ENCODE data around the gene BRINP1.

BRINP1 gene

DNA sequence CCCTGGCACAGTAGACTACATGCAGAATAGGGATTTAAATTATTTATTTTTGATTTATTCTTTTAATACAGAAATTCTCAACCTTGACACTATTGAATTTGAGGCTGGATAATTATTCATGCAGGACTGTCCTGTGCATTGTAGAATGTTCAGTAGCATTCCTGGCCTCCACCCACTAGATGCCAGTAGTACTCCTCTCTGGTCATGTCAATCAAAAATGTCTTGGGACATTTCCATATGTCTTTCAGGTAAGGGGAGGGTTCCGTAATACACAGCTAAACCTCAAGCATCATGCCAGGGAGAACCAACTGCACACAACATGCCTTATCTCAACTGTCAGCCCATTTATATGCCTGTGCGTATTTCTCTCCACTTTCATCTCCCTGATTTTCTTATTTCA lies 231.8 kb downstream of the BRINP1 start:
- no peak for FAIRE-seq
- no peak for DNase-seq (ENCODE audit: low spot score)

DNA sequence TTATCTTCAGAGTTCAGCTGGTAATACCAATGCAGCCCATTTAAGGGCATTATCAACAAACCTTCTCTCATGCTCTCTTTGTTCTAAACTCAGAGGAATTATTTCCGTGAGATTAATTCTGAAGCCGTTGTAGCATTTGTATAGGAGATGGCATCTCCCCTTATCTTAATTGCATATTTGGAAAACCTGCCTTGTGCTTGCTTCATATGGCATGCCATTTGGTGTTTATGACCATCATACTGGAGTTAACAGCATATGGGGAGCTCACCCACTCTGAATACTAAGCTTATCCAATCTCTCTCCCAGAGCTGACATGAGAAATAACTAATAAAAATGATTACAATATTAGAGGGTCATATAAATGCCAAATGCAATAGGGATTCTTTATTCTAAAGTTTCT lies 243.2 kb downstream of the BRINP1 start:
- no peak for DNase-seq (ENCODE audit: low spot score)
- no peak for FAIRE-seq

DNA sequence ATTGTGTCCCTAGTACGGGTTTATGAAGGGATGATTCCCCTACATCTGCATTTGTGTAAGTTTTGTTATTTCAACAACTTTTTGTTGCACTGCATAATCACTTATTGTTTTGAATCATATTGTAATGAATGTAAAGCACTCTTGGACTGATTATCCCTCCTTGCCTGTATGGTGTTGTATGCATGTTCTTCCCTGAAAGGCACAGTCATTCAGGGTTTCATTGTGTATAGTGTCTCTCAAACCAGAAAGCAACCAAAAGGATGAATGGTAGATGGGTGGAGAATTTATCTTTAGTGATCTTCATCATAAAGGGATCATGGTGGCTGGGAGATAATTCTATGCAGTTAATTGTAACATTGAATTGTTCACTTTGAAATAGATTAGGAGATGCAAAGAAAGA lies 247.3 kb downstream of the BRINP1 start:
- no peak for FAIRE-seq
- no peak for DNase-seq (ENCODE audit: low spot score)

DNA sequence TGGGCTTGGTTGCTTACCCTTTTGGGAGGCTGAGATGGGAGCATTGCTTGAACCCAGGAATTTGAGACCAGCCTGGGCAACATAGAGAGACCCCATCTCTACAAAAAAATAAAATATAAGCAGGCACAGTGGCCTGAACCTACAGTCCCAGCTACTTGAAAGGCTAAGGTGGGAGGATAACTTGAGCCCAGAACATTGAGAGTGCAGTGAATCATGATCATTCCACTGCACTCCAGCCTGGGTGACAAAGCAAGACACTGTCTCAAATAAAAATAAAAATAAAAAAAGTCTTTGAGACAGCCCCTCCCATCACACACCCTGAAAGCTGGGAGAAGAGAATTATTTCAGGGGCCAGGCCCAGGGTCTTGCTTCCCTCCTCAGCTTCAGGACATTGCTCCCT lies 251.8 kb downstream of the BRINP1 start:
- DNase-seq (ENCODE audit: low spot score) (no peak), FAIRE-seq (no peak)
